Brain microvascular endothelial cell (primary cell): ENCODE measurements around the gene PRAC2.
"Not testable (repeated sequence)": the region's sequence is repeated elsewhere in the genome, so short reads cannot be mapped to it uniquely, and the experiment has no call there.

Experiments used
- DNase-seq: peaks from one replicate; pipeline ENCODE4 v3.0.0-alpha.2; 2020
- H3K27ac ChIP-seq: fragments of 250-450 bp; sonication (Bioruptor Pico); 2 replicates; pipeline ENCODE4 v1.5.1; 2020; ENCODE audit warnings: mild to moderate bottlenecking, moderate library complexity
- H3K27me3 ChIP-seq: fragments of 250-450 bp; sonication (Bioruptor Pico); replicated peaks from 2 replicates; pipeline ENCODE4 v1.5.1; 2020; ENCODE audit warnings: mild to moderate bottlenecking
- H3K36me3 ChIP-seq: fragments of 250-450 bp; sonication (Bioruptor Pico); replicated peaks from 2 replicates; pipeline ENCODE4 v1.5.1; 2020; ENCODE audit warnings: mild to moderate bottlenecking
- H3K4me3 ChIP-seq: 2 replicates; pipeline ENCODE4 v1.5.1; 2011; ENCODE audit warnings: low read depth, mild to moderate bottlenecking, control low read depth, low read length, moderate library complexity
- in situ Hi-C: cut with HindIII; loops from 2 replicates; pipeline ENCODE4 v1.10.0; 2017; ENCODE audit warnings: low sequenced_read_pairs, low pct_ligation_motif_present
- TF ChIP-seq, protein P1 (sequence below): IDR thresholded peaks from 2 replicates; pipeline ENCODE4 v1.5.1; 2011; ENCODE audit warnings: low read depth, mild to moderate bottlenecking, moderate library complexity, low read length, control low read depth, inconsistent platforms; ENCODE audit errors: missing control alignments

Gene PRAC2

GRCh38 chr17:48711128-48711527 lies 11.9 kb upstream of the PRAC2 start:
- Histone ChIP-seq H3K36me3 (no peaks in the 10 kb centered on the region), H3K27me3 (peaks cover 13% of the 10 kb centered on the region), H3K27ac (no peak overlapping the region), H3K4me3 (no peak overlapping the region)
- TF ChIP-seq, protein P1, sequence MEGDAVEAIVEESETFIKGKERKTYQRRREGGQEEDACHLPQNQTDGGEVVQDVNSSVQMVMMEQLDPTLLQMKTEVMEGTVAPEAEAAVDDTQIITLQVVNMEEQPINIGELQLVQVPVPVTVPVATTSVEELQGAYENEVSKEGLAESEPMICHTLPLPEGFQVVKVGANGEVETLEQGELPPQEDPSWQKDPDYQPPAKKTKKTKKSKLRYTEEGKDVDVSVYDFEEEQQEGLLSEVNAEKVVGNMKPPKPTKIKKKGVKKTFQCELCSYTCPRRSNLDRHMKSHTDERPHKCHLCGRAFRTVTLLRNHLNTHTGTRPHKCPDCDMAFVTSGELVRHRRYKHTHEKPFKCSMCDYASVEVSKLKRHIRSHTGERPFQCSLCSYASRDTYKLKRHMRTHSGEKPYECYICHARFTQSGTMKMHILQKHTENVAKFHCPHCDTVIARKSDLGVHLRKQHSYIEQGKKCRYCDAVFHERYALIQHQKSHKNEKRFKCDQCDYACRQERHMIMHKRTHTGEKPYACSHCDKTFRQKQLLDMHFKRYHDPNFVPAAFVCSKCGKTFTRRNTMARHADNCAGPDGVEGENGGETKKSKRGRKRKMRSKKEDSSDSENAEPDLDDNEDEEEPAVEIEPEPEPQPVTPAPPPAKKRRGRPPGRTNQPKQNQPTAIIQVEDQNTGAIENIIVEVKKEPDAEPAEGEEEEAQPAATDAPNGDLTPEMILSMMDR = no peak
- in situ Hi-C loops = no loop called here
- no peak for DNase-seq

DNA sequence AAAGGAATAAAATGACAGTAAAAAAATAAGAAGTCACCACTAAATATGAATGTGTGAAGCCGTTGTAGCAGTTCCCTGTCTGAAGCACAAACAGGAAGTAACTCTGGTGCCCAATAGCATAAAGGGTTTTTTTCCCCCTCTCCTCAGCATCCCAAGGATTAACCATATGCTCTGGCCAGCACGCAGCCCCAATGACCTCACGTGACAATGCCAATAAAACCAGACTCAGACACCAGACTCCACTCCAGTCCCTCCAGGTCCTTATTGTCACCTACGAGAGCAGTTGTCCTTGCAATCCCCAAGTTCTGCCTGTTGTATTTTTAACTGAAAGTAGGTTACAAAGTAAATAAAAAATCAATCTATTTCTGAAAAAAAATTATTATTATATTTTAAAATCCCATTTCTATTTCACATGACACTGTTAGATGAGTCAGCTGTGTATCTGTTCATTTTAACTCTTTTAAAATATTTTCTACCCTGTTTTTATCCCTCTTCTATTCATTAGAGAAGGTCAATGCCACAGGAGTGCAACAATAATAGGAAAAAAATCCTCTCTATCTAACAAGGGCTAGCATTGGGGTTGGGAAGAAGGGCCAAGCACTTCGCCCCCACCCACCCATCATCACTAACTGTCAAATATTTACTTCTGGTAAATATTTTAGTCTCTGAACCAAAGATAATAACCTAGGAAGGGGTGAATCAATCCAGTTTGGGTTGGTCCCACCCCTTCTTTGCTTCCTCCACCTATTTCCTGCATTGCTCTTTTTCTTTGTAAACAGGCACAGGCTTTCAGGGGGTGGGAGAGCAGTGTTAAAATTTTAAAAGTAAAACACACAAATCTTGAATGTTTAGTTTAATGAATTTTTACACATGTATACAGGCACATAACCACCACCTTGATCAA lies 7.2 kb upstream of the PRAC2 start:
- in situ Hi-C loops = no loop called here
- TF ChIP-seq, protein P1 = no peak
- H3K36me3 ChIP-seq = no peaks in the 10 kb centered on the region
- no peak overlapping the region for H3K27ac ChIP-seq
- no peak for DNase-seq
- H3K27me3 ChIP-seq = peaks cover 44% of the 10 kb centered on the region
- H3K4me3 ChIP-seq = no peak overlapping the region

DNA sequence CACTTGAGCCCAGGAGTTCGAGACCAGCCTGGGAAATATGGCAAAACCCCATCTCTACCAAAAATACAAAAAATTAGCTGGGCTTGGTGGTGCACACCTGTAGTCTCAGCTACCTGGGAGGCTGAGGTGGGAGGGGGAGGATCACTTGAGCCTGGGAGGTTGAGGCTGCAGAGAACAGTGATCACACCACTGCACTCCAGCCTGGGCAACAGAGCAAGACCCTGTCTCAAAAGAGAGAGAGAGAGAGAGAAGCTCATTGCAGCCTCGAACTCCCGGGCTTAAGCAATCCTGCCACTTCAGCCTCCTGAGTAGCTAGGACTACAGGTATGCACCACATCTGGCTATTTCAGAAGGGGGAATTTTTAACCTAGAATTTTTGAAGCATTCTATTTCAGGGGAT lies 6.4 kb upstream of the PRAC2 start:
- in situ Hi-C loops, H3K27ac ChIP-seq, H3K4me3 ChIP-seq, DNase-seq, H3K36me3 ChIP-seq: not testable (repeated sequence)
- H3K27me3 ChIP-seq = peaks cover 52% of the 10 kb centered on the region

GRCh38 chr17:48717367-48718226 lies 5.4 kb upstream of the PRAC2 start:
- no peak for DNase-seq
- in situ Hi-C loops = no loop called here
- TF ChIP-seq, protein P1 = no peak
- H3K27me3 ChIP-seq = peaks cover 63% of the 10 kb centered on the region
- no peak overlapping the region for H3K4me3 ChIP-seq
- H3K27ac ChIP-seq = no peak overlapping the region
- H3K36me3 ChIP-seq = no peaks in the 10 kb centered on the region

DNA sequence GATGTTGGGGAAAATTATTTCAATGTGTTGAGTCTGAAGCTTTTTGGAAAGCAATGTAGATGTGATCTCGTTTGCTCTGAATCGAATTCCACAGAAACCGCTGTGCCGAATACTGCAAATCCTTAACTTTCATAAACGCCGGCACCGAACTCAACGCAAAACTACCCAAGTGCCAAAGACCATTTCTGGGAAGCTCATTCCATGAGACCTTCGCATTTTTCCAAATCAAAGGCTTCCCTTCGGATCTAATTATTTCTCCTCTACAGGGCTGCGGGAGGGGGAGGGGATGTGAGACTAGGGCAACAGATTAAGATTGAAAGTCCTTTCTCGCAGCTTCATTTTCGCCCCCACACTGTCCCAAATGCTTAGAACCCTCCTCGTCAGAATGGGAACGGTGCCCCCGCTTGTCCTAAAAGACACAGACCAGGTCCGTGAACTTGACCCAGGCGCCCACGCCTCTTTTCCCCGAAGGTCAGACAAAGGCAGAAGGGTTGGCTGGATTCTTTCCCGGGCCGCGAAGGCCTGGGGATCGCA lies 4.7 kb upstream of the PRAC2 start:
- H3K4me3 ChIP-seq = no peak overlapping the region

More for the DNA sequence above, 4.7 kb upstream of the PRAC2 start:
- H3K27ac ChIP-seq = no peak overlapping the region
- in situ Hi-C loops = no loop called here
- no peak for DNase-seq
- TF ChIP-seq, protein P1 = no peak
- no peaks in the 10 kb centered on the region for H3K36me3 ChIP-seq
- peaks cover 70% of the 10 kb centered on the region for H3K27me3 ChIP-seq
